Liver (tissue), 9 donors: ENCODE results near the gene IFNAR1. TPM values are rescaled to one million over a fixed set of nuclear protein-coding genes. Genes with fewer than 3 reads are reported as not detected.

Experiments
- DNase-seq: peaks from one replicate; pipeline ENCODE4 v3.0.0-alpha.2; 2017; ENCODE audit warnings: low spot score
- H3K27ac ChIP-seq, 2 donors: one replicate each; pipeline ENCODE4 v1.7.0; 2013; ENCODE audit warnings: inconsistent platforms in 2 of 2, low read length in 2 of 2, control low read depth in 1 of 2, low read depth in 1 of 2, mild to moderate bottlenecking in 1 of 2
- H3K27me3 ChIP-seq, 4 donors: one replicate each; pipeline versions ENCODE4 v1.6.1 to v1.7.0; 2013; ENCODE audit warnings: low read length in 3 of 4, inconsistent platforms in 1 of 4, mild to moderate bottlenecking in 1 of 4, moderate library complexity in 1 of 4; ENCODE audit not compliant: control insufficient read depth in 4 of 4, insufficient read depth in 4 of 4
- H3K36me3 ChIP-seq, 4 donors: one replicate each; pipeline versions ENCODE4 v1.6.1 to v1.7.0; 2013; ENCODE audit warnings: low read length in 3 of 4, mild to moderate bottlenecking in 3 of 4, low read depth in 1 of 4, moderate library complexity in 1 of 4; ENCODE audit not compliant: control insufficient read depth in 4 of 4, insufficient read depth in 3 of 4
- H3K4me1 ChIP-seq, 4 donors: one replicate each; pipeline versions ENCODE4 v1.6.1 to v1.7.0; 2013; ENCODE audit warnings: low read length in 3 of 4, mild to moderate bottlenecking in 3 of 4, moderate library complexity in 1 of 4; ENCODE audit not compliant: control insufficient read depth in 4 of 4, insufficient read depth in 4 of 4
- H3K4me3 ChIP-seq, 3 donors: one replicate each; pipeline versions ENCODE4 v1.6.1 to v1.7.0; 2013; ENCODE audit warnings: low read length in 3 of 3, control low read depth in 1 of 3, low read depth in 1 of 3, mild to moderate bottlenecking in 1 of 3
- H3K9ac ChIP-seq, 2 donors: one replicate each; pipeline ENCODE4 v1.7.0; 2013; ENCODE audit warnings: low read length in 2 of 2, mild to moderate bottlenecking in 2 of 2, moderate library complexity in 2 of 2, control low read depth in 1 of 2, low read depth in 1 of 2
- H3K9me3 ChIP-seq, 4 donors: one replicate each; pipeline versions ENCODE4 v1.6.1 to v1.7.0; 2013; ENCODE audit warnings: low read length in 3 of 4; ENCODE audit not compliant: control insufficient read depth in 4 of 4
- ATF3 ChIP-seq: IDR thresholded peaks from 2 replicates; pipeline ENCODE4 v1.6.1; 2016; ENCODE audit warnings: antibody characterized with exemption
- EGR1 ChIP-seq, 2 donors: IDR thresholded peaks; 2 replicates each; pipeline ENCODE4 v1.6.1; 2016 to 2018; ENCODE audit warnings: antibody characterized with exemption in 2 of 2, low read depth in 2 of 2
- HNF4A ChIP-seq, 2 donors: conservative IDR thresholded peaks; 2 replicates each; pipeline ENCODE4 v1.6.1; 2016; ENCODE audit warnings: antibody characterized with exemption in 2 of 2, mild to moderate bottlenecking in 2 of 2
- MAX ChIP-seq: IDR thresholded peaks from 2 replicates; pipeline ENCODE4 v1.6.1; 2016; ENCODE audit warnings: antibody characterized with exemption
- NR2F2 ChIP-seq: IDR thresholded peaks from 2 replicates; pipeline ENCODE4 v1.6.1; 2016; ENCODE audit warnings: antibody characterized with exemption
- RAD21 ChIP-seq, 2 donors: IDR thresholded peaks; 2 replicates each; pipeline ENCODE4 v1.6.1; 2016; ENCODE audit warnings: antibody characterized with exemption in 2 of 2, mild to moderate bottlenecking in 2 of 2
- REST ChIP-seq: IDR thresholded peaks from 2 replicates; pipeline ENCODE4 v1.6.1; 2016; ENCODE audit warnings: antibody characterized with exemption, mild to moderate bottlenecking
- RXRA ChIP-seq, 2 donors: IDR thresholded peaks; 2 replicates each; pipeline ENCODE4 v1.6.1; 2017 to 2018; ENCODE audit warnings: antibody characterized with exemption in 2 of 2, mild to moderate bottlenecking in 1 of 2
- SP1 ChIP-seq: IDR thresholded peaks from 2 replicates; pipeline ENCODE4 v1.6.1; 2018; ENCODE audit warnings: antibody characterized with exemption, mild to moderate bottlenecking
- ZBTB33 ChIP-seq: IDR thresholded peaks from 2 replicates; pipeline ENCODE4 v1.6.1; 2016; ENCODE audit warnings: antibody characterized with exemption
- WGBS: extraction: QIAGEN DNeasy Blood & Tissue Kit; methylation state at CpG from one replicate; pipeline ENCODE4 v1.1.7; 2013; 5-methylcytosine and 5-hydroxymethylcytosine counted together
- polyA plus RNA-seq, 2 donors: library from polyadenylated mRNA; stranded (reverse) in 1 of 2; unstranded in 1 of 2; fragments of 200-250 nt in 1 of 2; fragments of >200 nt in 1 of 2; fragmentation: Nextera tagmentation in 1 of 2; extraction: Ambion mirVana in 1 of 2; gene quantifications; one replicate each; pipeline versions ENCODE4 v1.2.1 to v1.2.3, GENCODE V29; 2013 to 2015
- total RNA-seq, 2 donors: library from RNA; depleted of rRNA; stranded (reverse); fragments of >200 nt; gene quantifications; one replicate each; pipeline ENCODE4 v1.2.3, GENCODE V29; 2014
- donor health status: healthy.
- donor health status: healthy.
- donor health status: healthy.
- donor health status: healthy.
- donor health status: healthy.

The IFNAR1 gene
- total and polyA plus RNA-seq, 4 donors = 31.1 to 54.3 (median 46.2) TPM

GRCh38 chr21:33392284-33392985 is 67.7 kb downstream of the IFNAR1 start:
- H3K27me3 ChIP-seq = no peaks in the 10 kb centered on the region
- 81% methylated on average over 11 of the region's 11 CpGs for WGBS
- H3K27ac ChIP-seq = no peak overlapping the region
- H3K4me3 ChIP-seq = no peak overlapping the region
- H3K4me1 ChIP-seq = no peaks in the 10 kb centered on the region
- no peaks in the 10 kb centered on the region for H3K36me3 ChIP-seq
- no peaks in the 10 kb centered on the region for H3K9me3 ChIP-seq
- no peak for DNase-seq
- no peak overlapping the region for H3K9ac ChIP-seq
- no peak for TF ChIP-seq NR2F2
- peak in 1 of 2 donors; percentile 29 for TF ChIP-seq HNF4A (conservative IDR thresholded peaks at IDR 0.05)

- 72% methylated on average over 5 of the region's 5 CpGs for WGBS
- H3K9ac ChIP-seq = no peak overlapping the region
Observed at GRCh38 chr21:33393348-33393747, 68.6 kb downstream of the IFNAR1 start.

GRCh38 chr21:33394260-33394659 is 69.5 kb downstream of the IFNAR1 start:
- WGBS = 65% methylated on average over 8 of the region's 8 CpGs
- H3K9me3 ChIP-seq = no peaks in the 10 kb centered on the region
- DNase-seq = no peak

More at GRCh38 chr21:33393348-33393747, 68.6 kb downstream of the IFNAR1 start:
- H3K27me3 ChIP-seq = no peaks in the 10 kb centered on the region
- no peaks in the 10 kb centered on the region for H3K4me1 ChIP-seq
- H3K4me3 ChIP-seq = no peak overlapping the region
- DNase-seq = no peak
- no peaks in the 10 kb centered on the region for H3K36me3 ChIP-seq
- H3K9me3 ChIP-seq = no peaks in the 10 kb centered on the region
- TF ChIP-seq RXRA (IDR thresholded peaks at IDR 0.05) (no peak), NR2F2 (no peak), HNF4A (conservative IDR thresholded peaks at IDR 0.05) (no peak), EGR1 (IDR thresholded peaks at IDR 0.05; ENCODE audit: low read depth in 2 of 2) (no peak)
- no peak overlapping the region for H3K27ac ChIP-seq

More at GRCh38 chr21:33394260-33394659, 69.5 kb downstream of the IFNAR1 start:
- Histone ChIP-seq H3K4me3 (no peak overlapping the region), H3K27me3 (no peaks in the 10 kb centered on the region), H3K27ac (peak overlapping the region in 1 of 2 donors; percentile 36), H3K36me3 (no peaks in the 10 kb centered on the region), H3K9ac (no peak overlapping the region), H3K4me1 (no peaks in the 10 kb centered on the region)
- TF ChIP-seq HNF4A (conservative IDR thresholded peaks at IDR 0.05) (peak; percentile 20 to 23), ATF3 (peak; percentile 32), NR2F2 (no peak), REST (no peak), ZBTB33 (no peak), RXRA (IDR thresholded peaks at IDR 0.05) (peak in 1 of 2 donors; percentile 40), RAD21 (IDR thresholded peaks at IDR 0.05) (peak in 1 of 2 donors; percentile 36), SP1 (peak; percentile 39), MAX (peak; percentile 30)
